GM03348 (cell line): Measurements from ENCODE around the gene CACNA2D3.
"Not testable (repeated sequence)": the region's sequence is repeated elsewhere in the genome, so short reads cannot be mapped to it uniquely, and the experiment has no call there.

Source experiments
- DNase-seq: peaks from one replicate; pipeline ENCODE4 v3.0.0; 2012; ENCODE audit warnings: low spot score

CACNA2D3 gene

DNA sequence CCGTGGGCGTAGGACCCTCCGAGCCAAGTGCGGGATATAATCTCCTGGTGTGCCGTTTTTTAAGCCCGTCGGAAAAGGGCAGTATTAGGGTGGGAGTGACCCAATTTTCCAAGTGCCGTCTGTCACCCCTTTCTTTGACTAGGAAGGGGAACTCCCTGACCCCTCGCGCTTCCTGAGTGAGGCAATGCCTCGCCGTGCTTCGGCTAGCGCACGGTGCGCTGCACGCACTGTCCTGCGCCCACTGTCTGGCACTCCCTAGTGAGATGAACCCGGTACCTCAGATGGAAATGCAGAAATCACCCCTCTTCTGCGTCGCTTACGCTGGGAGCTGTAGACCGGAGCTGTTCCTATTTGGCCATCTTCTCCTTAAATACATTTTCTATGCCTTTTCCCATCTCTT lies 342.2 kb downstream of the CACNA2D3 start:
- not testable (repeated sequence) for DNase-seq

DNA sequence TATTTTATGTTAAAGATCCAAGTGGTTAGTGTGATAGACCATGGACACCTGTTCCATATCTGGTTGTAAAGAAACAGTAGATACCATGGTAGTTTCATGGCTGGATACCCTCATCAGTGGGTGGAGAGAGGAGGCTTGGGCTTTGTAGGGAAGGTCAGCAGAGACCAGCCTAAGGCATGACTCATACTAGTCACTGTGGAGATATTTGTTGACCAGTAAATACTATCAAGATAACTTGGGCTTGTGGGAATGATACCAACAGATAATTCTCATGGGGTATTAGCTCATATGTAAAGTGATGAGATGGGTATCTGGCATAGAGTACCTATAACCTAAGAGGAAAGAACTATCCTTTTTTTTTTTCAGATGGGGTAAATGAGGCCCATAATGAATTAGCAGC lies 354.5 kb downstream of the CACNA2D3 start:
- no peak for DNase-seq

DNA sequence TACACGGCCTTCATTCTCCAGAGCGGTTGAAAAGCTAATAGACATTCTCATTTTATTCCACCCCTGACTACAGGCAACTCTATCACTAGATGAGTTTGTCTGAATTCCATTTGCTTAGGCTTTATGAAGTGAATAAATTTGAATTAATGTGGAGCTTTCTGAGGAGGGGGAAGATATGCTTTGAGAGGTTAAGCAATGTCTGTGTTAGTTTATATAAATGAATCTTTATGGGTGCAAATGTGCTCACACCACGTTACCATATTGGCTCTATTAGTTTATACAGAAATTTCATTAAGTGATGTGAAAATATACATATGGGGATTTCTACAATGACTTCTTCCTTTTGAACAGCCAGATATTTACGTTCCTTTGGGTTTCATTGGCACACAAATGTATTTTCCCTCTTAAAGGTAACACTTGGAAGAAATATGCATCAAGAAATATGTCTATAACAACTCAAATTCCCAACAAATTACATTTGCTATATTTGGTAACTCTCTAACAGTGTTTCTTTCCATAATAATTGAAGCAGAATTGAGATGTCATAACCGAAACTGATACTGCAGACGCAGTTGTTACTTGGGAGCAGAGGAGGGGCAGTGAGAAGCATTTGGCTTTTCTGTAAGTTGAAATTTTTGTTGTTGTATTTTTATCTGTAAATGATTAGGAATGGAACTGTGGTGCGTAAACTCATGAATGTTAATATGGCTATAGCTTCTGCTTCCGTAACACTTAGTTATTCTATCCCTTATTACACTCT lies 359.4 kb downstream of the CACNA2D3 start:
- no peak for DNase-seq

DNA sequence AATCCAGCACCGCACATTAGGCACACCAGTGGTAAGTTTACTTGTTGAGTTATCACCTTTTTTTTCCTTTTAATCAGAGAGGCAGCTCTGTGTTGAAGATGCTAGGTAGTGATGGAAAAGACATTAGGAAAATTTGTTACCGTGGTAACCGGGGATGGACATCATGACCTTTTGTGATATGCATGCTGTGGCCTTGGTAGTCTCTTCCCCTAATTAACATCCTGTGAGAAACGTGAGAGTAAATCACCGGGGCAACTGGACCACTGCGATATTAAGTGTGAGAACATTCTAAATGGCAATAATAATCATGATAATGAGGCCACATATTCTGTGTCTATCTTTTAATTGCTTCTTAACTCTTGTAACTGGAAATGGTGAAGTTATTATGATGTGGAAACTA lies 362.0 kb downstream of the CACNA2D3 start:
- no peak for DNase-seq

DNA sequence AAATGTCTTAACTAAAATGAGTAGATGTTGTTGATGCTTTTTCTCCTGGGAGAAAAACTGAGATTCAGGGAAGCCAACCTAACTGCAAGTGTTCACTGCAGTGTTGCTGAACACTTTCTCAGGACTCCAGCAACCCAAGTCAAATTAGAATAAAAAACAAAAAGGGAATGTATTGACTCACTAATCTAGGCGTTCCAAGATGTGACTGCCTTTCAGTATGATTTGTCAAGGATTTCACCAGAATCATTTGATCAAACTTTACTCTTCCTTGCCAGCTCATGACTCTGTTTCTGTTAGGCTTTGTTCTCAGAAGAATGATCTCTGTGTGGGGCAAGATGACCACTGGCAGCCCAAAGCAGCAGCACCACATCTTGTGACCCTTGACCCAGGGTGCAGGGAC lies 364.0 kb downstream of the CACNA2D3 start:
- DNase-seq: no peak

DNA sequence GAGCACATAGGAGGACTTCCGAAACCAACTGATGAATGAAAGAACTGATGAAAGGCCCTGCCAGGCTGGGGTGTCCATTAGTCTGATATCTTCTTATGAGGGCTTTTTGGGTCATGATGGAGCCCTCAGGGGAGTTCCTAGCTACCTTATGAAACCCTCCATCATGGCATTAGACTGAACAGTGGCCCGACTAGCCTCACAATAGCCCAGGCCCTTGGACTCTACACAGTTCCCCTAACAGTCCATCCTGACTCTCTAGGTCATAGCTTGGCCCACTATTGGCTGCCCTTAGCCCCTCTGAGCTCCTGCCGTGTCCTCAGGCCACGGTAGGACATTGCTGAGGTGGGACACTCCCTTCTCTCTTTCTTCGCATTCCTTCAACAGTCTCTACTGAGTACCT lies 365.9 kb downstream of the CACNA2D3 start:
- DNase-seq: no peak

DNA sequence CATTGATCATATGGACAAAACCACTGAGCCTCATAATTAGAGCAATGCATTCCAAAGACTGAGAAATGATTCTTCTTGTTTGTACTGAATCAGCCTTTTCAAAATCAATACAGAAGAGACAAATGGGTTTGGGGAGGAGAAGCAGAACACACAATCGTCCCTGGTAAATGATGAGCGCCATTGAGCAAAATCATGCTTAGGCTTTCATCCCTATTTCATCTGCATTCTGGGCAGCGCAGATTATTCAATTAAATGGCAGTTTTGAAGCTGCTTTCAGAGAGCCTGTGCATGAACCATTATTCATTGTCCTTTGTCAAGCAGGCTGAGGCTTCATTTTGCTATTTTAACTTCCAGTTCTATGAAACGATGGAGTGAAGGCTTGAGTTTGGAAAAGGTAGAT lies 371.9 kb downstream of the CACNA2D3 start:
- DNase-seq: no peak

DNA sequence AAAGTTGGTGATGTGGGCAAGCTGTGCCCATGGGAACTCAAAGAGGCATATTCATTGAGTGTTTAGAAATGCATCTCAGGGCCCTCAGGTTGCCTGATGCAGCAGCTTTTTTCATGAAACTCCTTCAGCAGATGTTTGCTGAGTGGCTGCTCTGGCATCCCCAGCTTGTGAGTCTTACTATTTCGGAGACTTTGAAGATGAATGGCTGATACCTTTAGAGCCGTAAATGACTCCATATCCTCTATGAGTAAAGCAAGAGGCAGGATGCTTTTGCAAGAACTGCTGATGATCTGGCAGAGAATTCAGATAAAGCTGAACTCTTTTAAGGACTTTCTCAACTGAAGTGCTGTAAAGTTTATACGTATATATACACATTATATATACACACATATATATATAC lies 384.3 kb downstream of the CACNA2D3 start:
- no peak for DNase-seq

DNA sequence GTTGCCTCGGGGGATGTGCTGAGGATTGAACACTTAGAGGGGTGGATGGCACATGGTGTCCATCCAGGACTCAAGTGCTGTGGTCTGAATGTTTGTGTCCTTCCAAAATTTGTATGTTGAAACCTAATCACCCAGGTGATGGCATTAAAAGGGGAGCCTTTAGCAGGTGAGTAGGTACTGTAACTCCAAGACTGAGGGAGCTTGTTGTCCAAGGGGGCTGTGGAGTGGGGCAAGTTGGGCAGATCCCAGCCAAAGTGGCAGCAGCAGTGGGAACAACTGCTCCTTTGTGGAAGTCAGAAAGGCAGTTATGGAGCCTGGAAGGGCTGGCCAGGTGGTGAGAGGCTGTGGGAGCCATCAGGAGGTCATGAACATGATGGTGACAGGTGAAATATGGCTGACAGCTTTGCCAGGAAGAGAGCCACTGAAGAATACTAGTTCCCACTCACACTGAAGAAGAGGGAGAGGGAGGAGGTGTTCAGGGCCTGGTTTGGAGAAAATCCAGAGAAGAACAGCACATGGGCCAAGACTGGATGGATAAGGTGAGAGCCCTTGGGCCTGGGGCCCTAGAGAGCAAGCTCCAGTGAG lies 385.6 kb downstream of the CACNA2D3 start:
- DNase-seq: no peak

DNA sequence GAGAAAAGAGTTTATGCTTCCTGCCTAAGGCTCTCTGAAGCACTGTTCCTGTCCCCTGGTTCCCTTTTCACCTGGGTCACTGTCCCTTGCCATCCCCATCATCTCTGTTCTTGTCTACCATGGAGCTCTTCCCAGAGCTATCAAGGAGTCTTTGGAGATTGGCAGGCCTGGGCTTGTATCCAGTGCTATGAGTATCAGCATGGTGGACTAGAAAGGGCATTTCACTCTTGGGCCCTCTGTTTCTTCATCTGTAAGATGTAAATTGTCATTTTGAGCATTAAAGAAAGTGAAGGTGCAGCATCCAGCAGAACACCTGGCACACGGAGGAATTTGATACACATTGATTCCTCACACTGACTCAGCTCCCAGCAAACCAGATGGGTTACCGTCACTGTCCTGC lies 388.2 kb downstream of the CACNA2D3 start:
- no peak for DNase-seq

DNA sequence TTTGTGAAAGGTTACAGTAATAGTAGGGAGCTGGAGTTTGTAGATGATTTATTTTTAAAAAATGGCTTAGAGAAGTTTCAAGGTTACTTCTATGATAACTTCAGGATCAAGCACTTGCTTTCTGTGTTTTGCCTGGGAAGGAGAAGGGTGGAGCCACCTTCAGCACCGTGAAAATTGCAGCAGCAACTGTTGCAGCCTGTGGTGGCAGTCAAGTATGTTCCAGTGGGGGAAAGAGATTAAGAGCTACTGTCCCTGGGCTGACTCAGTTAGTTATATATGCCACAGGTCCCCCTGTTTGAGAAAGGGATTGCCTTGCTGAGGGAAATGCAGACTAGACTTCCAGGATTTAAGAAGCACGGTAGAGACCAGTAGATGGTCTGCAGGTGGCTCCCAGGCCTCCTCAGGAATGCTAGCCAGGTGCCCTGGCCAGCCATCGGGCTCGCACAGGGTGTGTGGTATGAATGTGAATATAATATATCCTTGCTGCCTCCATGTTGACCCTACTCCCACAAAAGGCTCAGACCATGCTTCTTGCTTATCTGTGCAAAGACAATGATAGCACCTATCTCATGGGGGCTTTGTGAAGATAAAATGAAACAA lies 389.5 kb downstream of the CACNA2D3 start:
- no peak for DNase-seq

DNA sequence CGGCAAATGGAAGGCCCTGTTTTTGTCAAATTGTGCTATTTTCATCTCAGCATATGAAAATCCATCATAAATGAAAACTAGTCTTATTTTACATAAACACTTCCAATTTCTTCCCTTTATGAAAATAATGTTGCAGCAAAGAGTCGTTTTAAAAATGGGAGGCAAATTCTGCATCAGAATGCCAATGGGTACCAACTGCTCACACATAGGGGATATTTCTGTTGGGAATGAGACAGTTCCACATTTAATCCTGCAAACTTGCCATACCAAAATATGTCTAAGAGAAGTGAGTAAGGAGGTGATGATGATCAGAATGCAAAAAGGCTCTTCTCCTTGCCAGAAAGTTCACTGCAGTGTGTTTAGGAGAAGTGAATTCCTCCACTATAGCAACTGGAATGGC lies 391.7 kb downstream of the CACNA2D3 start:
- no peak for DNase-seq

DNA sequence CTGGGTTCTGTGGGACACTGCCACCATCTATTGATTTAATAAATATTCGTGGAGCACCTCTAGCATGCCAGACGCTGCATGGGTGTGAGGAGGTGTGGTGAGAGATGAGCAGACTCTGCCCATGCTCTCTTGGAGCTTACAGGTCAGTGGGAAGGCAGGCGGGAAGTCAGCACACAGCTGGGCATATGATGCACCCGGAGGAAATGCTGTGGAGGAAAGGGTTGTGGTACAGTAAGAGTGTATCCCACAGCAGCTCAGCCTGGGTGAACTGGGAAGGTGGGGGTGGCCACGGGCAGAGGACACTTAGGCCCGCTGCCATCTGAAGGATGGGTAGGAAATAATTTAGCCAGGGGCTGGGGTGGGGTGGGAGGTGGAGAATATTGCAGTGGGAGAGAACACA lies 392.1 kb downstream of the CACNA2D3 start:
- no peak for DNase-seq

DNA sequence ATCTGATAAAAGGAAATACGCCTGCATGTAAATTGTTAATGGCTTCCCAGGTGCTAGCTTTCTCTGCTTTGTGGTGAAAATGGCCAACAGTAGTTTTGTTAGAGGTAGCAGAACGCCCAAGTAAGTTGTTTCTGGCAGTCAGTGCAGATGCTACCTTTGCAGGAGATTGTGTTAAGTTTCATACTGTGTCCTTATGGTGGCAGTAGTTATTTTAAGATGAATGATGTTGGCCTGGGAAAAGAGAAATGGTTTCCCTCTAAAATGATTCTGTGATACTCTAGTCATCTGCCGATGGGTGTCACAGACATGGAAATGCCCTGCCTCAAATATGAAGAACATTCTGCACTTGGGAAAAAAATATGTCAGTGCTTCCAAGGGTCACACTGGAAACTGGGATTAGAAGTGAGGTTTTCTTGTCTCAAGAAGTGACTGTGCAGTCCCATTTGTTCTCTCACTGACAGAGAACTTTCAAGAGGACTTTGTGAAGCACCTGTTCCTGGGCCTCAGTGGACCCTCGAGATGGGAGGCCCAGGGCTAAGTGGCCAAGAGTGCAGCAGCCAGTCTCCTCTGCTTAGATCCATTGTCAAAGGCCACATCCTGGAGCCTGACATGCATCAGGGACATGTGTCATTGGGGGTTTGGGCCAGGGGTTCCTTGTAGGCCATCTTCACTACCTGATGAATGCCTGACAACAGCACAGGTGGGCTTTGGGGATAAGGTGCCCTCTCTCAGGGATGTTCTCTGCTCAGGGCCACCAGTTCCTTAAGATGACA lies 393.3 kb downstream of the CACNA2D3 start:
- DNase-seq: no peak

DNA sequence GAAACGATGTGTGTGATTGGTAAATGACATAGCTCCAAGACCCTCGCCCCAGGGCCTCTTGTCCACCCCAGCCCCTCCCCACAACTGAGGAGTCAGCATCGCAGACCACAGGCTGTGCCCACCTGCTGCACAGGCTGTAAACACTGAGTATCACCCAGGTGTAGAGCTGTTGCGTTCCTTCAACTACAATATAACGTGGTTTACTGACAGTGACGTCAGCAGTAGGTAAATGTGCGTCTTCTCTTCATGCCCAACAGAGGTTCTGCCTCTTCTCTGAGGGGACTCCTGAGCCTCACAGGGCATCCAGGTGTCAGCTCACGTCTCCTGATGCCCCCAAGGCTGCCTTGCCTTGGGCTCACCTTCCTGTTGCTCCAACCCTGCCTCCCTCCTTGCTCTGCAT lies 395.1 kb downstream of the CACNA2D3 start:
- no peak for DNase-seq

DNA sequence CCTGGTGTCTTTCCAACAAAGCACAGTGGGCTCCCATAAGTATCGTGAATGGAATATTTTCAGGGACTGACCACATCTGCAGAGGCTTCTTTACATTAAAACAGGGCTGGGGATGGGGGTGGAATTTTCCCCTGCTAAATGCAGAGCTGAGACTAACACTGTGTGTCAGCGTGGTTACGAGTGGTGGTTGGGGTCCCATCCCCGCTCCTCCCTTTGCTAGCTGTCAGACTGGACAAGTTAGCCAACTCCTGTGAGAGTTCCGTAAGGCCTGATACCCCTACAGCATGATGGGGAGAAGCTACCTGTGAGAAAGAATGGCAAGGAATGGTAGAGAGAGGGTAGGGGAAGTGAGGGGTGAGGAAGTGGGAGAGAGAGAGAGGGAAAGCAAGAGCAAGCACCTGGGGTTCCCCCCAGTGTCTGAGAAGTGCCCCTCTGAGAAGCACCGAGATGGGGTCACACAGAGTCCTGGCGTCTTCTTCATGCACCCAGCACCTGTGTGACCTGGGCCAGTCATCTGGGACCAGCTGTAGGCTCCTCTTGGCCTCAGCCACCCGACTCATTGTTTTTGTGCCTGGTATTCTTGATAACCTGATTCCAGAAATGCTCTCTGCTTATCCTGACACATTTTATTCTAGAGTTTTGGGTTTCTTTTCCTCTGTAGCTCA lies 395.8 kb downstream of the CACNA2D3 start:
- no peak for DNase-seq

DNA sequence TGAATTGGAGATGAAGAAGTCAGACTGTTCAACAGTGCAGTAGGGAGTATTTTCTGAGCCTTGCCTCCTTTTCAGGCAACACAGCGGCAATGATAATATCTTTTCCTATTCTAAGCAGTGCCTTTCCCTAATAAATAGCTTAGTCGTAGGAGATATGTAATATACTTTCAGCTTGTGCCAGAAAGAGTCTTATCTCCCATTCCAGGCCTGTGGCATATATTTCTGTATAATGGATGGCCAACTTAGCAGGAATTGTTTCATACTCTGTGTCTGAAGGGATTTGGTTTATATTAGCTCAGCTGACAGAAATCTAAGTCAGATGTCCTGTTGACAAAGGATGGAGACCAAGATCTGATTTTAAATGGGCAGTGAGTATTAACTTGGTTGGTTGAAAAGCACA lies 397.1 kb downstream of the CACNA2D3 start:
- no peak for DNase-seq

DNA sequence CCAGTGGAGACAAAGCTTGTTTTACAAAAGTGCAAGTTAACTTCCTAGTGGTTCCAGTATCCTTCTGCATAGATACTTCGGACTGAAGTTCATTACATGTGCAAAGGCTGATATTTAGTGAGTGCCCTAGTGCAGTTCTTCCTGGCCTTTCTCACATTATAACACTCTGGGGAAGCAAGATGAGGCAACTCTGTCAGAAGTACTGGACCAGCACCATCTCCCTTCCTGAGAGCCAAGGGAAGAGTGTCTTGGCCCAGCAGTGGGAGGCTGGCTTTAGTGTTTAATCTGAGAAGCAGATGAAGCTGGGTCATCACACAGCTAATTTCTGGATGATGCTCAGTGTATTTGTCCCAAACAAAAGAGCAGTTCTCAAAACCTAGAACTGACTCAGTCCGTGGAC lies 397.7 kb downstream of the CACNA2D3 start:
- DNase-seq: no peak

DNA sequence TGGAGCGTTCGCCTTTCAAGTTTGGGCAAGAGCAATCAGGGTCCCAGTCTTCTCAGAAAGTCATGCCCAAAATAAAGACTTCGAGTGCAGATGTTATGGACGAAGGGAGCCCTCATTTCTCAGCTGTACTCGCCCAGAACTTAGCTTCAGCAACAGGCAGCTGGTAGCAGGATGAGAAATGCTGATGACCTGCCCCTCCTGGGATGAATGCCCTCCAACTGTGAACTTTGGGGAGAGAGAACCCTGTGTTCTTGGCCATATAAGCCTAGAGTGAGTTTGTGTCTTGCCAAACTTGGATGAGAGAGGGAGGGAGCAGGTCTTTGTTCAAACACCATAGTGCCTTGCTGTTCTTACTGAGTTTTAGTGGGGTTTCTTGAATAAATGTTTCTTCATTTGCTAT lies 405.2 kb downstream of the CACNA2D3 start:
- no peak for DNase-seq

DNA sequence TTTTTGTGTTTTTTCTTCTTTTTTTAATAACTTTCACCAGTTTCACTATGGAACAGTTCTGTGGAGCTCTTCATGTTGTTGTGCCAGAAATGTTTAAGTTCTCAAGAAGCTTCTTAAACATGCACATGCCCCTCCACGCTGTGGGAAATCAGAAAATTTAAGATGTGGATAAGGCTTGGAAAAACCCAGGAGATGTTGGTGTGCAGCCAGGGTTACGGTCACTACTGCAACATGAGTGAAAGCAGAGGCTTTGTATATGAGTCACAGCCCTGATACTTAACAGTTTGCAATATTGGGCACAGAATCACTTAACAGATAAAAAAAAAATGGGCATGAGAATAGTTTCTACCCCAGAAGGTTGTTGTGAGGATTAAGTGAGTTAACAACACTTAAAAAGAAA lies 405.6 kb downstream of the CACNA2D3 start:
- DNase-seq: no peak

DNA sequence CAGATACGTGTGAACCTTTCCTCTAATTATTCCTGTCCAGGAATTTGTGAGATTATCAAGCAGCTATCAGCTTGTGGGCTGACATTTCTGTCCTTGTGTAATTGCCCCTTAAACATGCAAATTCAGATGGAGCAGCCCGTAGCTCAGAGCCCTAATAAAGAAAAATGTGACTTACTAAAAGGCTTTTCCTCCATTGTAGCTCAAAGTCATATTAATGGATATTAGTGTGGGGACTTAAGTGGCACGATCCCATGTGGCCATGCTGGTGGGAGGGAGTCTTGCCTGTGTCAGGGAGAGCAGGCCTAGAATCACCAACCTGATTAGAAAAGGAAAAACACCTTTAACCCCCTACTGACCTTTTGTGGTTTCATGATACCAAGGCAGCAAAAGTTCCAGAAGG lies 406.3 kb downstream of the CACNA2D3 start:
- no peak for DNase-seq

DNA sequence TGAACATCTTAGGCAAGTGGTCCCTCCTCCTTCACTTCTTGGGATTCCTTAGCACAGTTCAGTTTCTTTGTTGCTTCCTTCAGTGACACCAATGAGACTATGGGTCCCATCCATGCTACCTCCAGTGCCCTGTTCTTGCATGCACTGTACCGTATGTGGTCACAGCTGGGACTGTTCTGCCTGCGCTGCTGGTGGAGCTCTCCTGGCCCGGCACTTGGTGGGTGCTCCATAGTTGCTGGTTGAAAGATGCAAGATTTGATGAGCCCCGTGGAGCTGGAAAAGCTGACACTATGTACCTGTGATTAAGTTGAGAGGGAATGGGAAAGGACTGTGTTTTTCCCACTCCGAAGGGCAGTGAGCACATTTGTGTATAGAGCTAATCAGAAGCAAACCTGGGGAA lies 407.7 kb downstream of the CACNA2D3 start:
- no peak for DNase-seq
